Measurements from ENCODE around the gene TRAF3IP1.

TRAF3IP1 gene

GRCh38 chr2:238378230-238379095, 58.1 kb downstream of the TRAF3IP1 start:
- H3K27ac ChIP-seq, result peak overlapping the region; percentile 68

DNA sequence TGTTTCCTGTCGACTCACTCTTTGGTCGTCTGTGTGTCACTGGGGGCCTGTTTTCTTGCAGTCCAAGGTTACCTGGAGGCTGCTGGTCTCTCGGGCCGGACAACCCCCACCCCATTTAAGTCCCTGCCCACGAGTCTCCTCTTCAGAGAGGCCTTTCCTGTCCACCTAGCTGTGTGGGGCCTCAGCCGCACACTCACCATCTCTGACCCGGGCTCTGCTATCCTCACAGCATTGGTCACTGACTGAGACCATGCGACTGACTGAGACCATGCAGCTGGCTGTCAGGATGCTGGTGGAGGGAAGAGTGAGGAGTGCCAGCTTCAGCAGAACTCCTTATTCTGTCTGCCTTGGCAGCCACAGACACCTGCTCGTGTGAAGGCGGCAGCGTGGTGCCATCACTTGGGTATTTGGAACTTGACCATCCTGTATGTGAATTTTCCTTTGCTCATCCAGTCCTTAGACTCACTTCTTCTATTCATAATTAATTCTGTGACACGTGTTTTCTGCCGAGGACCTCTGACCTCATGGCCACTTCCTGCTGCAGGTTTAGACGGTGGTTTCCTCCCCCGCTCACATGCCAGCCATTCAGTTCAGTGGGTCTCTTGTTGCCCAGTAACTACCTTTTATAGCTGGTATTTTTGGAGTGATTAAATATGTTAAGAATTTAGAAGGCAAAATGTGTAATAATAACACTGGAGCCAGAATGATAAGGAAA, 58.9 kb downstream of the TRAF3IP1 start:
- peak overlapping the region; percentile 68 for H3K27ac ChIP-seq
- no peak for DNase-seq (ENCODE audit: low read depth, low spot score)

More at GRCh38 chr2:238378230-238379095, 58.1 kb downstream of the TRAF3IP1 start:
- no peak for DNase-seq (ENCODE audit: low read depth, low spot score)

DNA sequence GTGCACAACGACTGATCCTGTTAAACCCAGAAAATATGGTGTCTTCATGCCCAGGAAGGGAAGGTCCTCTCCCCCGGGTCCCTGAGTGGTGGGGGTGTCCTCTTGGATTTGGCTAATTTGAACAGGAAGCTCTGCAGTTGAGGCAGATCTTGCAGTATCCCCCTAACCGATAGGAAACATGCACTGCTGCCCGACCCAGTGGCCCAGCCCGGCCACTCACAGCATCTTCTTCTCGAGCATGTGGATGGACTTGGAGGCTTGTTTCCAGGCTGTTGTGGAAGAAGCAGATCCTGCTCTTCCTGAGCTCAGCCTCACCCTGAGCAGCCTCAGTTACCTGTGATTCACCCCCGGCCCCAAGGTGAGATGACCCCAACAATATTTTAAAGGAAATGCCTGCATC, 60.0 kb downstream of the TRAF3IP1 start:
- peak overlapping the region; percentile 68 for H3K27ac ChIP-seq
- no peak for DNase-seq (ENCODE audit: low read depth, low spot score)

DNA sequence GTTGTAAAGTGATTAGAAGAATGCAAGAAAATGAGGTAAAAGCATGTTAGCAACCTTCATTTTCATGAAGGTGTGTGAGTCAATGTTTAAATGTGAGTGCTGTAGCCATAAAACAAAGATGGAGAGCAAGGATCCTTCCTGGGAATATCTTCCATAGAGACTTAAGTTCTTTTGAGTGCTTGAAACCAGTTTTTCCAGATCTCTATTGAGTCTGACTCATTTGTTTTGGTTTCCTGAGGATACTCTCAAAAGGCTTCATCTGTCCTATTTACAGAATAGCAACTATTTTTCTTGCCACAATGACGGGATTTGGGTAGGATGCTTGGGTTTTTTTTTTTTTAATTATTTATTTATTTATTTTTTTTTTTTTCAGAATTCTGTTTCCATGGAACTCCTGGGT, 60.5 kb downstream of the TRAF3IP1 start:
- peak overlapping the region; percentile 68 for H3K27ac ChIP-seq
- DNase-seq (ENCODE audit: low read depth, low spot score), result peak; percentile 64

GRCh38 chr2:238381341-238382115, 61.2 kb downstream of the TRAF3IP1 start:
- no peak for DNase-seq (ENCODE audit: low read depth, low spot score)
- peak overlapping the region; percentile 68 for H3K27ac ChIP-seq

DNA sequence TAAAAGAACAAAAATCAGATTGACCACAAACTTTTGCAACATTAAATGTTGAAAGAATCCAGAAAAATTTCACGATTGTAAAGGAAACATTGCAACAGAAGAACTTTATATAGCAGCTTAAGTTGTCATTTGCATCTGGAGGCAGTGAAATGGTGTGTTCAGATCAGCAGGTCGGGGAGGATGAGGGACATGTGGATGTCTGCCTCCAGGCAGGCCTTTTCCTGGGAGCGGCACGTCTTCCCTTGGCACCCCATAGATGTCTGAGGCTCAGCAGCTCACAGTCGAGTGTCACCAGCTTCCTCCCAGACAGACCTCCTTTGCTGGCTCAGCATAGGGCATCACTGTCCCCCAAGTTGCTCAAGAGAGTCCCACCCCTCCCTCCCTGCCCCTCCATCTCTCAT, 62.1 kb downstream of the TRAF3IP1 start:
- no peak for DNase-seq (ENCODE audit: low read depth, low spot score)
- H3K27ac ChIP-seq, result no peak overlapping the region

DNA sequence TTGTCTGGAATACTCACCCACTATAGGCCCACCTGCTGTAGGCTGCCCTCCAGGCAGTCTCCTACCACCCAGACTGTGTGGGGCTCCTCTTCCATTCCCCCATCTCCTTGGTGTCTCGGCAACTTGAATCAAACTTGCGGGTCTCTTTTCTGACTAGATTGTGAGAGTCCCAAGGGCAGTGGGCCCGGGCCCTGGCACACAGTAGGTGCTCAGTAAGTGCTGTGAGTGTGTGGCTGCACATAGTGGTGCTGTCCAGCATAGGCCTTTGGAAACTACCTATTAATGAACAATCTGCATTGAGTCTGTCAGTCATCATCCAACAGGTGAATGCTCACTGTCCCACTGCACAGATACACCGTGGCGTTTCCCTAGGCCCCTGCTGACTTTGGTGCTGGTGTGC, 62.8 kb downstream of the TRAF3IP1 start:
- DNase-seq (ENCODE audit: low read depth, low spot score), result no peak
- H3K27ac ChIP-seq, result no peak overlapping the region

DNA sequence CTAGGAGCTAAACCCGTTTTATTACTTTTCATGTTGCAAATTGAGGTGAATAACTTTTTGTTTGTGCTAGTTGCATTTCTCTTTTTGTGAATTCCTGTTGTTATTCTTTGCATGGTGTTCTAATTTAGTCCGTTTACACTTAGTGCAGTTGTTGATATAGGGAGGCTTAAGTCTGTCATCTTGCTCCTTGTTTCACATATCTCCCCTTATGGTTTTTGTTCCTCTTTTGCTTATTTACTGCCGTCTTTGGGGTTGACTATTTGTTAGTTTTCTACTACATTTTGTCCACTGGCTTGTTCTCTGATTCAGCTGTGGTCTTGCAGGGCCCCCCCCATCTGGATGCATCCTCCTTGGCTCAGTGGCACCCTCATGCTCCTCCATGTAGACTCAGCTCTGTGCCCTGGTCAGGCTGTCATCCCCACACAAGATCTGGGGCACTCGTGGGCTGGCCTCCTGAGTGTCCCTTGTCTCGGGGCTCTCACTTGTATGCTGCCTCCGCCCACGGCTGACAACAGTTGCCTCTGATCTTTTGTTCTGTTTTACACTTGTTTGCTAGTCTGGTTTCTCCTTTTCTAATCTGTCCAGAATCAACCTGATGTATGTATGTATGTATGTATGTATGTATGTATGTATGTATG, 63.5 kb downstream of the TRAF3IP1 start:
- no peak overlapping the region for H3K27ac ChIP-seq
- no peak for DNase-seq (ENCODE audit: low read depth, low spot score)

GRCh38 chr2:238387332-238387731, 67.0 kb downstream of the TRAF3IP1 start:
- H3K27ac ChIP-seq, result no peak overlapping the region
- DNase-seq (ENCODE audit: low read depth, low spot score), result no peak

DNA sequence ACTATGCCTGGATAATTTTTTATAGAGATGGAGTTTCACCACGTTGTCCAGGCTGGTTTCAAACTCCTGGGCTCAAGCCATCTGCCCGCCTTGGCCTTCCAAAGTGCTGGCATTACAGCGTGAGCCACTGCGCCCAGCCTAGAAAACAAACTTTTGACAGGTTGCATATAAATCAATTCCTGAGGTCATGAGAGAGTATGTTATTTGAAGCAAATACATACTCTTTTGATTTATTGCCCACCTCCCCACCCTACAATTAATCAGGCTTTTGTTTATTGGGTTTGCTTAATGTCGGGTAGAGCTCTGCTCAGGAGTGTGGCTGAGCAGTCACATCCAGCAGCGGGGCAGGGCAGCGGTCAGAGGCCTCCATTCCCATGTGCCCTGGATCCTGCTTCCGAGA, 68.5 kb downstream of the TRAF3IP1 start:
- no peak for DNase-seq (ENCODE audit: low read depth, low spot score)
- no peak overlapping the region for H3K27ac ChIP-seq

GRCh38 chr2:238389988-238390589, 69.8 kb downstream of the TRAF3IP1 start:
- H3K27ac ChIP-seq, result peak overlapping the region; percentile 94
- peak; percentile 39 for DNase-seq (ENCODE audit: low read depth, low spot score)

GRCh38 chr2:238391042-238391689, 70.8 kb downstream of the TRAF3IP1 start:
- DNase-seq (ENCODE audit: low read depth, low spot score), result no peak
- peak overlapping the region; percentile 94 for H3K27ac ChIP-seq

- no peak overlapping the region for H3K27ac ChIP-seq
- DNase-seq (ENCODE audit: low read depth, low spot score), result no peak
Observed at GRCh38 chr2:238396663-238397062, 76.3 kb downstream of the TRAF3IP1 start.

DNA sequence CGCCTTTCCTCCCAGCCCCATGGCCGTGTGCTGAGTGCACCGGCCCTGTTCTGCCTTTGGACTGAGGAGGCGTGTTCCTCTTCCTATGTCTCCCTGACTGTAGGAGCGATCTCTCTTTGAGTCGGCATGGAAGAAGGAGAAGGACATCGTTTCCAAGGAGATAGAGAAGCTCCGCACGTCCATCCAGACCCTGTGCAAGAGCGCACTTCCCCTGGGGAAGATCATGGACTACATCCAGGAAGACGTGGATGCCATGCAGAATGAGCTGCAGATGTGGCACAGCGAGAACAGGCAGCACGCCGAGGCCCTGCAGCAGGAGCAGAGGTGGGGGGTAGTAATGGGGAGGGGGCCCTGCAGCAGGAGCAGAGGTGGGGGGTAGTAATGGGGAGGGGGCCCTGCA, 77.0 kb downstream of the TRAF3IP1 start:
- no peak for DNase-seq (ENCODE audit: low read depth, low spot score)
- no peak overlapping the region for H3K27ac ChIP-seq

DNA sequence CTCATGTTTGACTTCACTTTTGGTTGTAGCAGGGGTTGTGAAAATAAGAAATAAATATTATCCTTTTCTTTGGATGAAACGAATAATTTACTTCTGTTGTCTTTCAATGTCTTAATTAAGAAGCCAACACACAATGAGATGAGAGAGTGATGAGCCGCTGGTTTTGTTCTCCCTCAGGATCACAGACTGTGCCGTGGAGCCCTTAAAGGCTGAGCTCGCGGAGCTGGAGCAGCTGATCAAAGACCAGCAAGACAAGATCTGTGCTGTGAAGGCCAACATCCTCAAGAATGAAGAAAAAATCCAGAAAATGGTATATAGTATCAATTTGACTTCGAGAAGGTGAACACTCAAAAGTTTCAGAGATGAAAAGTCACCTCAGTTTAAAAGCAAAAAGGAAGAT, 78.3 kb downstream of the TRAF3IP1 start:
- DNase-seq (ENCODE audit: low read depth, low spot score), result no peak
- H3K27ac ChIP-seq, result no peak overlapping the region

GRCh38 chr2:238399094-238399493, 78.8 kb downstream of the TRAF3IP1 start:
- no peak overlapping the region for H3K27ac ChIP-seq
- no peak for DNase-seq (ENCODE audit: low read depth, low spot score)

DNA sequence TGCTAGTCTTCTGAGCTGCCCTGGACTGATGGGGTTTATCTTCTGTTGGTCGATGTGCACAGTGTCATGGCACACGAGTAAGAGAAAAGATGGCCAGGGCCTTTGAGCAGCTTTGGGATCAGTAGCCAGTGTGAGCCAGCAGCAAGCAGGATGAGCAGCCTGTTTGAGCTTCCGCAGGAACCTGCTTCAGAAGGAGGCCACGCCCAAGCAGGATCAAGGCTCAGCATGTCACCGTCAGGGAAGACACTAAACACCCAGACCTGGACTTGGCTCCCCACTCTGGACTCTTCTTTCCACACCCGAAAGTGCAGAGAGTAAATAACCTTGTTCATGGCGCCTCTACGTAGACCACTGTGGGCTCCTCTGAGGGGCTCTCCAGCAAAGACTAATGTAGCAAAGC, 81.2 kb downstream of the TRAF3IP1 start:
- no peak overlapping the region for H3K27ac ChIP-seq
- no peak for DNase-seq (ENCODE audit: low read depth, low spot score)

DNA sequence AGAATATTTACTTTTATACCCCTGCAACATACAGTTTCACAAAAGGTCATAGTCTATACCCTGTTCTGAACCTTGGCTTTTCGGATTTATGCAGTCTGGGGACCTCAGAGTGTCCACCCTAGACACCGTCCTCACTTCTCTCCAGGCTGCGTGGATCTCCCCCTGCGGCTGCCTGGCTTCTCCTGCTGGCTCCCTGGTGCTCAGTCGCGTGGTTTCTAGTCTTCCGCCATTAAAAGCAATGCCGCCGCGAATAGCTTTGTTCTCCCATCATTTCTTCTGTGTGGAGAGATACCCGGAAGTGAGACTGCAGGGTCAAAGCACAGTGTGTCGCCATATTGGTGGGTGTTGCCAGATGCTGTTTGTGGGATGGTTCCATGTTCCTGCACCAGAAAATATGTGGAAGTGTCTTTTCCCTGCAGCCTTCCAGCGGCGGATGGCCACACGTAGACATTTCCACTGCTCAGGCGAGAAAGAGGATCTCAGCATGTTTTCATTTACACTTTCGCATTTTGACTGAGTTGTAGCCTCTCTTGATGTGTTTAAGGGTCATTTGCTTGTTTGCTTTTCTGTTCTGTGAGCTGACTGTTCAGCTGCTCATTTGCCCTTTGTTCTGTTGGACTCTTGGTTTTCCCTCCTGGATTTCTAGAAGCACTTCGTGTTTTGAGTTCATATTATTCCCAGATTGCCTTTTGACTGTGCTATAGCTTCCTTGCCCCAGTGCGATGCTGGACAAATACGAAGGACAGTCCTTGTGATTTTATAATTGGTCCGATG, 83.5 kb downstream of the TRAF3IP1 start:
- no peak for DNase-seq (ENCODE audit: low read depth, low spot score)
- no peak overlapping the region for H3K27ac ChIP-seq
